Gastroesophageal sphincter (tissue), 4 donors: Measurements from ENCODE around the gene LRRC1. TPM values are rescaled to one million over a fixed set of nuclear protein-coding genes. Genes with fewer than 3 reads are reported as not detected.

Experiments
- ATAC-seq: fragments of 150-250 bp; one replicate; pipeline ENCODE4 v1.9.1; 2016; ENCODE audit warnings: mild to moderate bottlenecking, moderate library complexity
- H3K27ac ChIP-seq, 4 donors: fragments of 200-600 bp; sonication (generic) in 3 of 4; 1 replicate in 3 of 4; 2 replicates in 1 of 4; pipeline ENCODE4 v1.5.1; 2016 to 2019
- H3K27me3 ChIP-seq: fragments of 200-600 bp; sonication (generic); one replicate; pipeline ENCODE4 v1.5.1; 2019
- H3K36me3 ChIP-seq, 2 donors: fragments of 200-600 bp; sonication (generic); one replicate each; pipeline ENCODE4 v1.5.1; 2019; ENCODE audit warnings: control low read depth in 1 of 2
- H3K4me1 ChIP-seq, 3 donors: fragments of 200-600 bp; sonication (generic); 1 replicate in 2 of 3; 2 replicates in 1 of 3; pipeline ENCODE4 v1.5.1; 2016 to 2019; ENCODE audit warnings: control low read depth in 2 of 3
- H3K4me3 ChIP-seq, 2 donors: fragments of 200-600 bp; sonication (generic); one replicate each; pipeline ENCODE4 v1.5.1; 2019; ENCODE audit warnings: mild to moderate bottlenecking in 1 of 2, moderate library complexity in 1 of 2
- H3K9me3 ChIP-seq, 3 donors: fragments of 200-600 bp; sonication (generic); one replicate each; pipeline ENCODE4 v1.5.1; 2017 to 2019; ENCODE audit warnings: control low read depth in 2 of 3
- CTCF ChIP-seq, 4 experiments: fragments of 200-600 bp in 2 of 4; fragments of 450-650 bp in 2 of 4; sonication (generic) in 1 of 4; IDR thresholded peaks; one replicate each; pipeline ENCODE4 v1.5.1; 2017 to 2019; ENCODE audit warnings: antibody characterized with exemption in 4 of 4, mild to moderate bottlenecking in 2 of 4, moderate library complexity in 2 of 4
- EP300 ChIP-seq: sonication (generic); formaldehyde crosslinking; IDR thresholded peaks from one replicate; pipeline ENCODE4 v1.6.1; 2017; ENCODE audit warnings: antibody characterized with exemption, mild to moderate bottlenecking
- POLR2A ChIP-seq, 2 donors: fragments of 450-650 bp; IDR thresholded peaks; one replicate each; pipeline ENCODE4 v1.6.1; 2017; ENCODE audit warnings: antibody characterized with exemption in 2 of 2, mild to moderate bottlenecking in 2 of 2, moderate library complexity in 1 of 2
- POLR2AphosphoS5 ChIP-seq: sonication (generic); formaldehyde crosslinking; IDR thresholded peaks from one replicate; pipeline ENCODE4 v1.6.1; 2017; ENCODE audit warnings: antibody characterized with exemption
- WGBS, 2 donors: methylation state at CpG; one replicate each; pipeline ENCODE4 v1.1.5; 2018; ENCODE audit warnings: low coverage in 1 of 2; 5-methylcytosine and 5-hydroxymethylcytosine counted together
- total RNA-seq, 4 donors: library from RNA; depleted of rRNA; stranded (reverse); fragments of >200 nt; gene quantifications; one replicate each; pipeline ENCODE4 v1.1.0, GENCODE V29; 2016

LRRC1 gene
- total RNA-seq, 4 donors from 2014 or later: 12.4 to 28.3 (median 15.5) TPM

GRCh38 chr6:53906842-53907241 is 112.0 kb downstream of the LRRC1 start:
- no peak overlapping the region for H3K27ac ChIP-seq
- no peaks in the 10 kb centered on the region for H3K27me3 ChIP-seq
- no peak for ATAC-seq
- no peaks in the 10 kb centered on the region for H3K9me3 ChIP-seq
- TF ChIP-seq POLR2AphosphoS5 (no peak), EP300 (no peak), POLR2A (IDR thresholded peaks at IDR 0.05) (no peak), CTCF (IDR thresholded peaks at IDR 0.05) (no peak)
- no peaks in the 10 kb centered on the region for H3K4me1 ChIP-seq
- H3K36me3 ChIP-seq: peaks cover 0 to 42% of the 10 kb centered on the region in 2 donors
- 55 to 74% methylated on average over 3 of the region's 3 CpGs for WGBS, 2 donors
- H3K4me3 ChIP-seq: no peak overlapping the region

- Histone ChIP-seq H3K27me3 (no peaks in the 10 kb centered on the region), H3K27ac (peak overlapping the region in 1 of 4 donors; percentile 57), H3K36me3 (peaks cover 2 to 20% of the 10 kb centered on the region in 2 donors), H3K4me3 (no peak overlapping the region), H3K9me3 (no peaks in the 10 kb centered on the region), H3K4me1 (no peaks in the 10 kb centered on the region)
- no peak for TF ChIP-seq EP300
- TF ChIP-seq POLR2AphosphoS5: peak; percentile 95
- TF ChIP-seq CTCF (IDR thresholded peaks at IDR 0.05): no peak
- peak; percentile 73 for ATAC-seq
- 68 to 84% methylated on average over 3 of the region's 4 CpGs for WGBS, 2 donors
These were observed 116.0 kb downstream of the LRRC1 start for GRCh38 chr6:53910834-53911233.

GRCh38 chr6:53912661-53913060 is 117.9 kb downstream of the LRRC1 start:
- no peak for TF ChIP-seq POLR2A (IDR thresholded peaks at IDR 0.05)
- TF ChIP-seq CTCF (IDR thresholded peaks at IDR 0.05): no peak
- TF ChIP-seq EP300: no peak
- TF ChIP-seq POLR2AphosphoS5: no peak
- 60 to 75% methylated on average over 1 of the region's 1 CpG for WGBS, 2 donors

GRCh38 chr6:53913286-53913685 is 118.5 kb downstream of the LRRC1 start:
- Histone ChIP-seq H3K27ac (no peak overlapping the region), H3K27me3 (no peaks in the 10 kb centered on the region), H3K9me3 (no peaks in the 10 kb centered on the region), H3K36me3 (peaks cover 2 to 11% of the 10 kb centered on the region in 2 donors), H3K4me3 (no peak overlapping the region), H3K4me1 (no peaks in the 10 kb centered on the region)
- TF ChIP-seq POLR2AphosphoS5: no peak
- TF ChIP-seq POLR2A (IDR thresholded peaks at IDR 0.05): no peak
- TF ChIP-seq EP300: no peak
- TF ChIP-seq CTCF (IDR thresholded peaks at IDR 0.05): no peak
- ATAC-seq: no peak
- WGBS, 2 donors: 94 to 100% methylated on average over 1 of the region's 1 CpG

More at GRCh38 chr6:53912661-53913060, 117.9 kb downstream of the LRRC1 start:
- no peak for ATAC-seq
- no peak overlapping the region for H3K4me3 ChIP-seq
- H3K27me3 ChIP-seq: no peaks in the 10 kb centered on the region
- peaks cover 2 to 11% of the 10 kb centered on the region in 2 donors for H3K36me3 ChIP-seq
- no peak overlapping the region for H3K27ac ChIP-seq
- no peaks in the 10 kb centered on the region for H3K9me3 ChIP-seq
- H3K4me1 ChIP-seq: no peaks in the 10 kb centered on the region

GRCh38 chr6:53915026-53915691 is 120.4 kb downstream of the LRRC1 start:
- Histone ChIP-seq H3K9me3 (no peaks in the 10 kb centered on the region), H3K27ac (no peak overlapping the region), H3K4me1 (no peaks in the 10 kb centered on the region), H3K4me3 (no peak overlapping the region), H3K27me3 (no peaks in the 10 kb centered on the region), H3K36me3 (peaks cover 2 to 21% of the 10 kb centered on the region in 2 donors)
- ATAC-seq: no peak
- TF ChIP-seq EP300: no peak
- peak; percentile 60 for TF ChIP-seq POLR2AphosphoS5
- WGBS, 2 donors: 83 to 90% methylated on average over 4 to 5 of the region's 5 CpGs
